Peyer's patch (tissue), 4 donors: ENCODE measurements around the gene TNRC6B.

Experiments used
- POLR2A ChIP-seq, 2 donors: fragments of 450-650 bp; IDR thresholded peaks; one replicate each; pipeline ENCODE4 v1.5.1; 2017; ENCODE audit warnings: antibody characterized with exemption in 2 of 2, mild to moderate bottlenecking in 2 of 2, moderate library complexity in 2 of 2
- TF ChIP-seq, protein P1 (sequence below), 6 experiments: fragments of 450-650 bp in 4 of 6; fragments of 200-600 bp in 2 of 6; sonication (generic) in 1 of 6; IDR thresholded peaks; one replicate each; pipeline ENCODE4 v1.5.1; 2017 to 2019; ENCODE audit warnings: antibody characterized with exemption in 6 of 6, mild to moderate bottlenecking in 3 of 6, moderate library complexity in 1 of 6

DNA sequence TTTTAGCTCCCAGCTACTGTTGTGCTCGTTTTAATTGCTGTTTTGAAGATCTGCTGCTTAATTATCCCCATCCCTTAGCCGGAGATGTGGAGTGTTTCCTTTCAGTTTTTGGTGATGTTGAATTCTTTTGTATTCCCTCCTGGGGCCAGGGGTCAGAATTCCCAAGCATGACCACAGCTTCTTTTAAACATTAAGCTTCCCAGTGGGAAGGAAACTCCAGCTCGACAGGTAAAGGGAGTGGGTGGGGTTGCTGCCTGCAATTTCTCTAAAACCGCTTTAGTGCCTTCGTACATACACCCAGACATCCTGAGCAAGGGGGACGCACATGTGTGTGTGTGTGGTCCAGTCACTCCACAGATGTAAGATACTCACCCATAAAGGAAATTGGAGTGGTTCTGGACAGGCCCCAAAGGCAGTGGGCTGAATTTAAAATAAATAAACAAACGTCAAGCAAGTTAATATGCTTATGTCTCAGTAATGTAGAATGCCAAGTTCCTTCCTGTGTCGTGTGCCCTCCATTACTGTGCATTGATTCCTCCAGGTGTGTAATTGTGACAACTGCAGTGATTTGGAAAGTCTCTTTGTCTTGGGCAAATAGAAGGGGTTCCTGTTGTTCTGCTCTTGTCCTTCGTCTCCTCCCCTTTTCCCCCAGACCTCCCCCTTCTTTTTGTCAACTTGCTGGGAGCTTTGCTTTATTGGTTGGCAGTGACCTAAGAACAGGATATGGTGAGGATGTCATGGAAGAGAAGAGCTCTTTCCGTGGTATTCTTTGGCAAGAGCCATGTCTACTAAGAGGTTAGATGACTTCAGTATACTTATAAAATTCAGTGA lies 149.4 kb downstream of the TNRC6B start:
- TF ChIP-seq, protein P1, sequence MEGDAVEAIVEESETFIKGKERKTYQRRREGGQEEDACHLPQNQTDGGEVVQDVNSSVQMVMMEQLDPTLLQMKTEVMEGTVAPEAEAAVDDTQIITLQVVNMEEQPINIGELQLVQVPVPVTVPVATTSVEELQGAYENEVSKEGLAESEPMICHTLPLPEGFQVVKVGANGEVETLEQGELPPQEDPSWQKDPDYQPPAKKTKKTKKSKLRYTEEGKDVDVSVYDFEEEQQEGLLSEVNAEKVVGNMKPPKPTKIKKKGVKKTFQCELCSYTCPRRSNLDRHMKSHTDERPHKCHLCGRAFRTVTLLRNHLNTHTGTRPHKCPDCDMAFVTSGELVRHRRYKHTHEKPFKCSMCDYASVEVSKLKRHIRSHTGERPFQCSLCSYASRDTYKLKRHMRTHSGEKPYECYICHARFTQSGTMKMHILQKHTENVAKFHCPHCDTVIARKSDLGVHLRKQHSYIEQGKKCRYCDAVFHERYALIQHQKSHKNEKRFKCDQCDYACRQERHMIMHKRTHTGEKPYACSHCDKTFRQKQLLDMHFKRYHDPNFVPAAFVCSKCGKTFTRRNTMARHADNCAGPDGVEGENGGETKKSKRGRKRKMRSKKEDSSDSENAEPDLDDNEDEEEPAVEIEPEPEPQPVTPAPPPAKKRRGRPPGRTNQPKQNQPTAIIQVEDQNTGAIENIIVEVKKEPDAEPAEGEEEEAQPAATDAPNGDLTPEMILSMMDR (IDR thresholded peaks at IDR 0.05): no peak
- no peak for TF ChIP-seq POLR2A (IDR thresholded peaks at IDR 0.05)
